Fibroblast of villous mesenchyme (primary cell): ENCODE measurements around the gene TMPRSS13. TPM values are rescaled to one million over a fixed set of nuclear protein-coding genes. Genes with fewer than 3 reads are reported as not detected.

ENCODE experiments used
- DNase-seq: peaks from one replicate; pipeline ENCODE4 v3.0.0-alpha.2; 2010; ENCODE audit warnings: low read depth
- H3K4me3 ChIP-seq: 2 replicates; pipeline ENCODE4 v1.5.1; 2011; ENCODE audit warnings: low read depth, mild to moderate bottlenecking, low read length
- CTCF ChIP-seq: IDR thresholded peaks from 2 replicates; pipeline ENCODE4 v1.5.1; 2012; ENCODE audit warnings: low read depth, mild to moderate bottlenecking, low read length; ENCODE audit not compliant: insufficient read depth
- total RNA-seq: library from RNA; depleted of rRNA; stranded (reverse); fragments of >200 nt; gene quantifications from 2 replicates; pipeline ENCODE4 v1.2.3, GENCODE V29; 2012

The TMPRSS13 gene
- total RNA-seq, 1 donor, result not detected

GRCh38 chr11:117861151-117862018, 67.8 kb downstream of the TMPRSS13 start:
- no peak for DNase-seq
- no peak for TF ChIP-seq CTCF
- no peak overlapping the region for H3K4me3 ChIP-seq

- no peak for TF ChIP-seq CTCF
- no peak for DNase-seq
- H3K4me3 ChIP-seq, result no peak overlapping the region
Observed at GRCh38 chr11:117860139-117860538, 69.1 kb downstream of the TMPRSS13 start.

GRCh38 chr11:117859488-117860112, 69.6 kb downstream of the TMPRSS13 start:
- H3K4me3 ChIP-seq, result no peak overlapping the region
- TF ChIP-seq CTCF, result no peak
- DNase-seq, result no peak

- TF ChIP-seq CTCF, result no peak
- no peak overlapping the region for H3K4me3 ChIP-seq
- no peak for DNase-seq
Observed at GRCh38 chr11:117859061-117859460, 70.1 kb downstream of the TMPRSS13 start.

- DNase-seq, result no peak
- no peak overlapping the region for H3K4me3 ChIP-seq
- no peak for TF ChIP-seq CTCF
Observed at GRCh38 chr11:117857734-117858414, 71.3 kb downstream of the TMPRSS13 start.

GRCh38 chr11:117855912-117856651, 73.1 kb downstream of the TMPRSS13 start:
- no peak for DNase-seq
- no peak overlapping the region for H3K4me3 ChIP-seq
- TF ChIP-seq CTCF, result no peak
